Measurements from ENCODE around the gene PHF3. TPM values are rescaled to one million over a fixed set of nuclear protein-coding genes. Genes with fewer than 3 reads are reported as not detected.
A peak's percentile ranks its signal among the peaks of the same experiment; 100 is the strongest.

PHF3 gene
- total and polyA plus RNA-seq, 5 donors = 8.8 to 42.3 (median 38.4) TPM

GRCh38 chr6:63610944-63611343 lies 24.7 kb upstream of the PHF3 start:
- Histone ChIP-seq H3K9me3 (ENCODE audit: control insufficient read depth, low read length) (no peaks in the 10 kb centered on the region), H3K4me3 (ENCODE audit: low read length) (no peak overlapping the region), H3K27ac (ENCODE audit: low read length) (no peak overlapping the region), H3K27me3 (ENCODE audit: control insufficient read depth, insufficient read depth) (no peaks in the 10 kb centered on the region), H3K4me1 (ENCODE audit: control insufficient read depth, insufficient read depth, low read length) (no peaks in the 10 kb centered on the region)
- DNase-seq (no peak), ATAC-seq (no peak)
- 33% methylated on average over 1 of the region's 1 CpG for WGBS
- intact Hi-C loops (cut with DNase I) = no loop called here

DNA sequence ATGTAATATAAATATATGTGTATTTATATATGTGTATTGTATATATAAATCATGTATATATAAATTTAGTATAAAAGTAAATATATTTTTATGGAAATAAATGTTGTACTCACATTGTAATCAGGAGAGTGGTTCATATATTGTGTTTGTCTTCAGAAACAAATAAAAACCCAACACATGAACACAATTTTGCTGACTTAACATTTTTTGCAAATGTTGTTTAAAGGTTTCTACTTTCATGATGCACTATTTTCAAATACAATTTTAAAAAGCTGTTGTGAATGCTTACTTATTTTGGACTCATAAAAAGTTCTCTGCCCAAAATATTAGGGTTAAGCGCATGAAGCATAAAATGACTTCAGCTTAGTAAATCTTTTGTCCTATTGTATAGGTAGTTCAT lies 24.0 kb upstream of the PHF3 start:
- ATAC-seq = no peak
- H3K9me3 ChIP-seq (ENCODE audit: control insufficient read depth, low read length) = no peaks in the 10 kb centered on the region
- intact Hi-C loops (cut with DNase I) = no loop called here
- no peak for DNase-seq
- 97% methylated on average over 1 of the region's 1 CpG for WGBS
- no peaks in the 10 kb centered on the region for H3K27me3 ChIP-seq (ENCODE audit: control insufficient read depth, insufficient read depth)
- H3K4me3 ChIP-seq (ENCODE audit: low read length) = no peak overlapping the region
- no peak overlapping the region for H3K27ac ChIP-seq (ENCODE audit: low read length)
- no peaks in the 10 kb centered on the region for H3K4me1 ChIP-seq (ENCODE audit: control insufficient read depth, insufficient read depth, low read length)

GRCh38 chr6:63615590-63615989 lies 20.0 kb upstream of the PHF3 start:
- Histone ChIP-seq H3K9me3 (ENCODE audit: control insufficient read depth, low read length) (no peaks in the 10 kb centered on the region), H3K27me3 (ENCODE audit: control insufficient read depth, insufficient read depth) (no peaks in the 10 kb centered on the region), H3K4me1 (ENCODE audit: control insufficient read depth, insufficient read depth, low read length) (no peaks in the 10 kb centered on the region), H3K27ac (ENCODE audit: low read length) (no peak overlapping the region), H3K4me3 (ENCODE audit: low read length) (no peak overlapping the region)
- intact Hi-C loops (cut with DNase I) = no loop called here
- DNase-seq (no peak), ATAC-seq (no peak)
- 91% methylated on average over 1 of the region's 1 CpG for WGBS

DNA sequence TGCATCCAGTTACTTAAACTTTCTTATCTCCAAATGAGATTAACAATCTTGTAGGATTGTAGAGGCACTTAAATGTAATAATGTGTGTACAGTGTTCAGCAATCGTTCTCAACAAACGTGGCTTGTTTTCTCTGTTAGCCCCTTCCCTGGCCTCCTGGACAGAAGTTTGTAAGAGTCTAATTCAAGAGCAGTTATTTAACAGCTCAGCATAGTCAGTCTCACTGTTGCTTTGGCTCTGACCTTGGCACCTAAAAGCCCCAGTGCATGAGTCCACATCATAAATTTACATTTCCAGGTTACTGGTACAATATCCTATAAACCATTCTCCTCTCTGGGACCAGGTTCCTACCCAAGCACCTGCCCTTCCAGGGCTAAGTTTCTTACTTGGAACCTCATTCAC lies 11.5 kb upstream of the PHF3 start:
- no peak overlapping the region for H3K4me3 ChIP-seq (ENCODE audit: low read length)
- H3K4me1 ChIP-seq (ENCODE audit: control insufficient read depth, insufficient read depth, low read length) = no peaks in the 10 kb centered on the region
- 72% methylated on average over 2 of the region's 2 CpGs for WGBS
- no peaks in the 10 kb centered on the region for H3K9me3 ChIP-seq (ENCODE audit: control insufficient read depth, low read length)
- no peaks in the 10 kb centered on the region for H3K27me3 ChIP-seq (ENCODE audit: control insufficient read depth, insufficient read depth)
- no peak overlapping the region for H3K27ac ChIP-seq (ENCODE audit: low read length)
- ATAC-seq (no peak), DNase-seq (no peak)
- intact Hi-C loops (cut with DNase I) = no loop called here

DNA sequence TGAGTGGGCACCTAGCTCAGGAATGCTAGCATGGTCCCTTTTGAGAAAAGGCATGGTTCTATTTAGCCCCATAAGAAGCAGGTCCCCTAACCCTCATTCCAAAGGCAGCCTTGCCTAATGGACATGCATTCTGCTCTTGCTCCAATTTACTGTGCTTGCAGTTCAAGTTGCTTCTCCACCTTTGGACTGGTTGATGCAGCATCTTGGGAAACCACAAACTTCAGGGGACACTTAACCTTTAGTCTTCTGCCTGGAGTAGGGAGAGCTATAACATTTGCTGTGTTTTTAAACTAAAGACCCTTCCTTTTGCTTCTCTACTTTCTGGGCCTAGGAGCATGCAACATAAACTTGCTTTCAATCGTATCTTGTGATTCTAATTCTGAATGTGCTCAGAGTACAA lies 5.1 kb upstream of the PHF3 start:
- DNase-seq (no peak), ATAC-seq (no peak)
- WGBS = 71% methylated on average over 1 of the region's 1 CpG
- Histone ChIP-seq H3K27ac (ENCODE audit: low read length) (no peak overlapping the region), H3K9me3 (ENCODE audit: control insufficient read depth, low read length) (no peaks in the 10 kb centered on the region), H3K4me1 (ENCODE audit: control insufficient read depth, insufficient read depth, low read length) (no peaks in the 10 kb centered on the region), H3K4me3 (ENCODE audit: low read length) (no peak overlapping the region), H3K27me3 (ENCODE audit: control insufficient read depth, insufficient read depth) (no peaks in the 10 kb centered on the region)
- intact Hi-C loops (cut with DNase I) = loop anchor here in 1 of 4 donors (10.0 kb wide), 1 partner anchor 56 kb away; the partner anchor contains the start of genes LOC128125822 and PTP4A1

DNA sequence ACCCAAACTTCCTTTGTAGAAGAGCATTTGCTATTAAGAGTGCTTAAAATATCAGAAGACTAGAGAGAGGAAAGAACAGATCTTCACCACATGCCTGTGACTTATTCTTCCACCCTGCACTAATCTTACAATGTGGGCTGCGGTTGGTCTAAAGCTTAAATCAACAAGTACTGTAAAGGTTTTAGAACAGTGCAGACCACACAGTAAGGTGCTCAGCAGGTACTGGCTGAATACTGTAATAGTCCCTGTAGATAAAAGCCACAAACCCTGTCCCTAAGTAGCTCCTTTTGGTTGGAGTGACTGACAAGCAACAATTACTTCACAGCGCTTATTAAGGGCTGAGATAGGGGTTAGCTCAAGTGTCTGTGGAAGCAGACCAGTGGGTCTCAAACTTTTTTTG lies 972 bp upstream of the PHF3 start:
- intact Hi-C loops (cut with DNase I) = loop anchor here in 1 of 4 donors (10.0 kb wide), 1 partner anchor 60 kb away; the partner anchor contains the start of genes LOC128125822 and PTP4A1
- ATAC-seq = no peak
- Histone ChIP-seq H3K27me3 (ENCODE audit: control insufficient read depth, insufficient read depth) (no peaks in the 10 kb centered on the region), H3K4me3 (ENCODE audit: low read length) (no peak overlapping the region), H3K9me3 (ENCODE audit: control insufficient read depth, low read length) (no peaks in the 10 kb centered on the region), H3K27ac (ENCODE audit: low read length) (no peak overlapping the region), H3K4me1 (ENCODE audit: control insufficient read depth, insufficient read depth, low read length) (no peaks in the 10 kb centered on the region)
- WGBS = 40% methylated on average over 2 of the region's 2 CpGs
- no peak for DNase-seq

GRCh38 chr6:63635215-63635587 lies 401 bp upstream of the PHF3 start:
- no peak for DNase-seq
- peak overlapping the region; percentile 64 for H3K4me3 ChIP-seq (ENCODE audit: low read length)
- no peak for ATAC-seq
- H3K27ac ChIP-seq (ENCODE audit: low read length) = peak overlapping the region; percentile 32
- WGBS = under 1% methylated on average over 5 of the region's 5 CpGs
- H3K9me3 ChIP-seq (ENCODE audit: control insufficient read depth, low read length) = no peaks in the 10 kb centered on the region
- H3K27me3 ChIP-seq (ENCODE audit: control insufficient read depth, insufficient read depth) = no peaks in the 10 kb centered on the region
- intact Hi-C loops (cut with DNase I) = loop anchor here in 1 of 4 donors (10.0 kb wide), 1 partner anchor 60 kb away; the partner anchor contains the start of genes LOC128125822 and PTP4A1
- no peaks in the 10 kb centered on the region for H3K4me1 ChIP-seq (ENCODE audit: control insufficient read depth, insufficient read depth, low read length)

DNA sequence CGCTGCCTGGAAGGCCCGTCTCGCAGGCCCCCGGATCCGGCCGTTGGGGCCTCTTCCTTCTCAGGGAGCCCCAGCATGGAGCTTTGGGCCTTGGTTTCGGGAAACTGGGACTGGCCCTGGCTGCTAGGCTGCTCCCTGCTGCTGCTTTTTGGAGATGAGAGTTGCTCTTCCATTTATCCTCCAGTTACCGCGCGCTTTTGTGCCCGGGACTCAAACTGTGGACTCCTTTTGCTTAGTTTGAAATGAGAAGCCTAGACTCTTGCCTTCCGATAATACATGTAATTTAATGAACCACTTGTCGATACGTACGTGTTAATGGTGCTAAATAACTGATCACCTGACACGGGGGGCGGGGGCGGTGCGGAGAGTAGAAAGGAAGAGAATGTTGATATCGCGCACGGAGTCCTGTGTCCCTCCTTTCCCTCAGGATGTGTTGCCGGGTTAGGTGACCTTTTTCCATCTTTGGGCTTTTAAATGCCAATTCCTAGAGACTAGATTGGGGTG lies 968 bp downstream of the PHF3 start:
- Histone ChIP-seq H3K27ac (ENCODE audit: low read length) (peak overlapping the region; percentile 62), H3K4me3 (ENCODE audit: low read length) (peak overlapping the region; percentile 64), H3K9me3 (ENCODE audit: control insufficient read depth, low read length) (no peaks in the 10 kb centered on the region), H3K27me3 (ENCODE audit: control insufficient read depth, insufficient read depth) (no peaks in the 10 kb centered on the region), H3K4me1 (ENCODE audit: control insufficient read depth, insufficient read depth, low read length) (no peaks in the 10 kb centered on the region)
- WGBS = under 1% methylated on average over 23 of the region's 23 CpGs
- ATAC-seq (peak in 1 of 2 donors; percentile 24), DNase-seq (peak; percentile 42 to 82 (median 72))
- intact Hi-C loops (cut with DNase I) = loop anchor here in 1 of 4 donors (10.0 kb wide), 1 partner anchor 62 kb away; the partner anchor contains the start of genes LOC128125822 and PTP4A1

DNA sequence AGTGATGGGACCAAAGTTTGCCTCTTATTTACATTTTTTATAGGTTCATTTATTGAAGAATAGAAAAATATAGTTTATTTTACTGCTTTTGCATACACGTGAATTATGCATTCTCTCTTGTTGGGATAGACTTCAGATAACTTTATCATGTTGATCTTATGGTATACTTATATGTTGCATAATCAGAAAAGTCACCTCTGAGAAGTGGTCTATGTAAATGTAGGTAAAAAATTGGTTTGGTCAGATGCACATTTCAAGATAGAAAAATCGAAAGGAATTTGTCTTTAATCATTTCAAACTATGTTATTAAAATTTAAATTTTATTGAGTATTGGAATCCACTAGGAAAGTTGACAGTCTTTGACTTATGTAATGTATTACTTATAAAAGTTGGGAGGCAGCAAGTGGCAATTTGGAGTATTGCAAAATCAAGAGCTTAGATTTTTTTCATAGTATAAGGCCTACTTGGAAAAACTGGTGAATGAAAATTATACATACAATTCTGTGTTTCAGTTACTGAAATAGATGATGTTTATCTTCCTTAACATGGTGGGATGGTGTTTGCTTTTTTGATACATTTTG lies 2.4 kb downstream of the PHF3 start:
- Histone ChIP-seq H3K9me3 (ENCODE audit: control insufficient read depth, low read length) (no peaks in the 10 kb centered on the region), H3K4me3 (ENCODE audit: low read length) (peak overlapping the region; percentile 64), H3K27me3 (ENCODE audit: control insufficient read depth, insufficient read depth) (no peaks in the 10 kb centered on the region), H3K27ac (ENCODE audit: low read length) (no peak overlapping the region), H3K4me1 (ENCODE audit: control insufficient read depth, insufficient read depth, low read length) (peaks cover 2% of the 10 kb centered on the region)
- ATAC-seq (no peak), DNase-seq (no peak)
- intact Hi-C loops (cut with DNase I) = loop anchor here in 1 of 4 donors (10.0 kb wide), 1 partner anchor 63 kb away; the partner anchor contains the start of genes LOC128125822 and PTP4A1
- 39% methylated on average over 2 of the region's 2 CpGs for WGBS

GRCh38 chr6:63640062-63640461 lies 4.5 kb downstream of the PHF3 start:
- Histone ChIP-seq H3K4me3 (ENCODE audit: low read length) (no peak overlapping the region), H3K9me3 (ENCODE audit: control insufficient read depth, low read length) (no peaks in the 10 kb centered on the region), H3K4me1 (ENCODE audit: control insufficient read depth, insufficient read depth, low read length) (peaks cover 5% of the 10 kb centered on the region), H3K27ac (ENCODE audit: low read length) (no peak overlapping the region), H3K27me3 (ENCODE audit: control insufficient read depth, insufficient read depth) (no peaks in the 10 kb centered on the region)
- ATAC-seq = no peak
- 45% methylated on average over 2 of the region's 2 CpGs for WGBS
- intact Hi-C loops (cut with DNase I) = no loop called here
- DNase-seq = no peak

- intact Hi-C loops (cut with DNase I) = no loop called here
- Histone ChIP-seq H3K27me3 (ENCODE audit: control insufficient read depth, insufficient read depth) (no peaks in the 10 kb centered on the region), H3K27ac (ENCODE audit: low read length) (no peak overlapping the region), H3K4me3 (ENCODE audit: low read length) (no peak overlapping the region), H3K9me3 (ENCODE audit: control insufficient read depth, low read length) (no peaks in the 10 kb centered on the region), H3K4me1 (ENCODE audit: control insufficient read depth, insufficient read depth, low read length) (peaks cover 5% of the 10 kb centered on the region)
- 20% methylated on average over 1 of the region's 1 CpG for WGBS
- ATAC-seq (no peak), DNase-seq (no peak)
Measured at GRCh38 chr6:63643862-63644261, 8.3 kb downstream of the PHF3 start.

All from right cardiac atrium (tissue), 5 donors.